Panc1 (cell line): ENCODE results near the gene MT1H. TPM values are rescaled to one million over a fixed set of nuclear protein-coding genes. Genes with fewer than 3 reads are reported as not detected.
"Not testable (repeated sequence)": the region's sequence is repeated elsewhere in the genome, so short reads cannot be mapped to it uniquely, and the experiment has no call there.

ENCODE experiments used
- ATAC-seq: fragments of 200-7000 bp; cut with Tn5 transposase; 2 replicates; pipeline ENCODE4 v1.9.1; 2020; ENCODE audit warnings: mild to moderate bottlenecking, moderate library complexity
- BruUV-seq: library from RNA; stranded (reverse); fragments of 400-500 nt; replicated peaks from 2 replicates; lab custom pipeline; 2021; lab: Mats Ljungman, UMichigan
- CTCF ChIA-PET: fragments of 300-600 bp; sonication (Branson Sonifier 250); formaldehyde crosslinking; loops from one replicate; lab custom pipeline; 2022; ENCODE audit warnings: antibody characterized with exemption; lab: Charles Lee
- POLR2A ChIA-PET: fragments of 300-600 bp; sonication (Branson Sonifier 250); formaldehyde crosslinking; loops from one replicate; lab custom pipeline; 2022; ENCODE audit warnings: antibody characterized with exemption; lab: Charles Lee
- DNase-seq: peaks from one replicate; pipeline ENCODE4 v3.0.0-alpha.2; 2010; ENCODE audit warnings: low read depth, low spot score
- H3K27ac ChIP-seq: 2 replicates; pipeline ENCODE4 v1.5.1; 2011; ENCODE audit warnings: mild to moderate bottlenecking, low read length, inconsistent platforms
- H3K27me3 ChIP-seq: fragments of 200-500 bp; sonication (Bioruptor generic); 2 replicates; pipeline ENCODE4 v1.6.0; 2014; ENCODE audit warnings: low read length, inconsistent platforms; ENCODE audit not compliant: control insufficient read depth, insufficient read depth
- H3K36me3 ChIP-seq: fragments of 200-500 bp; sonication (Bioruptor generic); 2 replicates; pipeline ENCODE4 v1.5.1; 2014; ENCODE audit warnings: inconsistent platforms, mild to moderate bottlenecking, low read length, moderate library complexity; ENCODE audit not compliant: control insufficient read depth, insufficient read depth
- H3K4me1 ChIP-seq: 2 replicates; pipeline ENCODE4 v1.5.1; 2011; ENCODE audit warnings: inconsistent platforms, mild to moderate bottlenecking, low read length, moderate library complexity; ENCODE audit not compliant: control insufficient read depth, insufficient read depth
- H3K4me3 ChIP-seq, 2 experiments: 2 replicates each; pipeline ENCODE4 v1.5.1; 2011 to 2012; ENCODE audit warnings: low read depth in 2 of 2, low read length in 2 of 2, mild to moderate bottlenecking in 2 of 2, inconsistent platforms in 1 of 2, moderate library complexity in 1 of 2
- H3K9me3 ChIP-seq: fragments of 200-500 bp; sonication (Bioruptor generic); 2 replicates; pipeline ENCODE4 v1.5.1; 2014; ENCODE audit warnings: low read depth, mild to moderate bottlenecking, inconsistent platforms, low read length, moderate library complexity; ENCODE audit not compliant: control insufficient read depth, insufficient read depth
- CTCF ChIP-seq: fragments of 450-650 bp; IDR thresholded peaks from 2 replicates; pipeline ENCODE4 v1.5.1; 2017; ENCODE audit warnings: mild to moderate bottlenecking
- POLR2AphosphoS5 ChIP-seq: IDR thresholded peaks from 2 replicates; pipeline ENCODE4 v1.6.1; 2012; ENCODE audit warnings: mild to moderate bottlenecking, low read depth, low read length, moderate library complexity
- REST ChIP-seq, 2 experiments: IDR thresholded peaks; 2 replicates each; pipeline ENCODE4 v1.6.1; 2011 to 2012; ENCODE audit warnings: low read depth in 2 of 2, control low read depth in 1 of 2, low read length in 1 of 2, mild to moderate bottlenecking in 1 of 2, moderate library complexity in 1 of 2; ENCODE audit not compliant: insufficient read depth in 1 of 2
- SIN3A ChIP-seq: IDR thresholded peaks from 2 replicates; pipeline ENCODE4 v1.6.1; 2012; ENCODE audit warnings: low read depth, mild to moderate bottlenecking, low read length, moderate library complexity, borderline replicate concordance; ENCODE audit not compliant: insufficient read depth
- TCF7L2 ChIP-seq: IDR thresholded peaks from 2 replicates; pipeline ENCODE4 v1.6.1; 2011; ENCODE audit warnings: mild to moderate bottlenecking, low read depth, low read length, inconsistent platforms
- in situ Hi-C: cut with HindIII; loops from 2 replicates; pipeline ENCODE4 v1.10.0; 2016; ENCODE audit warnings: low sequenced_read_pairs, low pct_unique_long_range_greater_than_20kb
- intact Hi-C: fragments of 100-400 bp; cut with micrococcal nuclease; formaldehyde crosslinking; loops from one replicate; pipeline ENCODE4 v1.10.0; 2022; ENCODE audit not compliant: unreplicated experiment
- total RNA-seq: library from RNA; stranded (reverse); gene quantifications from one replicate; pipeline ENCODE4 v1.2.1, GENCODE V29; 2021; ENCODE audit not compliant: unreplicated experiment

The MT1H gene
- total RNA-seq, 1 experiment from 2014 or later: not detected

GRCh38 chr16:56664506-56664905 lies 5.1 kb upstream of the MT1H start:
- TF ChIP-seq SIN3A (no peak), CTCF (no peak)
- CTCF ChIA-PET: no interaction called here
- BruUV-seq: no TSS peak
- Histone ChIP-seq H3K9me3 (no peaks in the 10 kb centered on the region), H3K27ac (no peak overlapping the region), H3K36me3 (no peaks in the 10 kb centered on the region), H3K4me1 (no peaks in the 10 kb centered on the region), H3K4me3 (no peak overlapping the region), H3K27me3 (no peaks in the 10 kb centered on the region)
- POLR2A ChIA-PET: no interaction called here
- intact Hi-C loops: no loop called here
- no peak for DNase-seq
- ATAC-seq: no peak
- in situ Hi-C loops: no loop called here

DNA sequence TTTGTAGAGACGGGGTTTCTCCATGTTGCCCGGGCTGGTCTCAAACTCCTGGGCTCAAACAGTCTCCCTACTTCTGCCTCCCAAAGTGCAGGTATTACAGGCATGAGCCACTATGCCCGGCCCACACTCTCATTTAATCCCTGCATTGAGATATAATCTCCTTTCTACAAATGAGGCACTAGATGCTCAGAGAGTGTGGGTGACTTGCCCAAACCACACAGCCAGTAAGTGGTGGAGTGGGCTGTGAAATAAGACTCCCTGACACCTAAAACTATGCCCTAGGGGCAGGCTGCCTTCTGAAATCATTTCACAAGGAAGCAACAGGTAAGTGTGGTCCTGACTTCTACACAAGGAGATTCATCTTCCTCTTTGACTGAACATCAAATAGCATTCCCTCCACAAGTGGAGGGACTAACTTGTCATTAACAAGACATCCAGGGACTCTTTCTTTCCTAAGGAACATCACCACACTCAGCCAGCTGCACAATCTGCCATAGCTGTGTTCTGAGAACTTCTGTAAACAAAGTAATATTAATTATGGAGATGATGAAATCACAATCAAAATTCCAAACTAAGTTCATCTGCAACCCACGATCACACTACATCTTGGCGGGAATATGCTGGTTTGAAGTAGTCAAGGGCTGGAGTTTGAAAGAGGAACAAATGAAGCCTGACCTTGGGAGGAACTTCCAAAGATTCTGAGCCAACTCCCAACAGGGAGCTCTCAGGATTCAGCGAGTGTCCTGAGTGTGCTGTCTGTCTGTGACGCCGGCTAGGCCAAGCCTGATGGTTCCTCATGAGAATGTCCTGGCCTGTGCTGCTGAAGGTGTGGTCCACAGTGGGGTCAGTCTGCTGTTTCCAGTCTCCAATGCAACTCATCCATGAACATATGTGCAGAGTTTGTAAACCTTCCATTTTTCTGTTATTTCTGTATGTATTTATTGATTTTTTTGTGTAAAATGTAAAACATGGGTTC lies 4.0 kb upstream of the MT1H start:
- CTCF ChIA-PET: not testable (repeated sequence)

DNA sequence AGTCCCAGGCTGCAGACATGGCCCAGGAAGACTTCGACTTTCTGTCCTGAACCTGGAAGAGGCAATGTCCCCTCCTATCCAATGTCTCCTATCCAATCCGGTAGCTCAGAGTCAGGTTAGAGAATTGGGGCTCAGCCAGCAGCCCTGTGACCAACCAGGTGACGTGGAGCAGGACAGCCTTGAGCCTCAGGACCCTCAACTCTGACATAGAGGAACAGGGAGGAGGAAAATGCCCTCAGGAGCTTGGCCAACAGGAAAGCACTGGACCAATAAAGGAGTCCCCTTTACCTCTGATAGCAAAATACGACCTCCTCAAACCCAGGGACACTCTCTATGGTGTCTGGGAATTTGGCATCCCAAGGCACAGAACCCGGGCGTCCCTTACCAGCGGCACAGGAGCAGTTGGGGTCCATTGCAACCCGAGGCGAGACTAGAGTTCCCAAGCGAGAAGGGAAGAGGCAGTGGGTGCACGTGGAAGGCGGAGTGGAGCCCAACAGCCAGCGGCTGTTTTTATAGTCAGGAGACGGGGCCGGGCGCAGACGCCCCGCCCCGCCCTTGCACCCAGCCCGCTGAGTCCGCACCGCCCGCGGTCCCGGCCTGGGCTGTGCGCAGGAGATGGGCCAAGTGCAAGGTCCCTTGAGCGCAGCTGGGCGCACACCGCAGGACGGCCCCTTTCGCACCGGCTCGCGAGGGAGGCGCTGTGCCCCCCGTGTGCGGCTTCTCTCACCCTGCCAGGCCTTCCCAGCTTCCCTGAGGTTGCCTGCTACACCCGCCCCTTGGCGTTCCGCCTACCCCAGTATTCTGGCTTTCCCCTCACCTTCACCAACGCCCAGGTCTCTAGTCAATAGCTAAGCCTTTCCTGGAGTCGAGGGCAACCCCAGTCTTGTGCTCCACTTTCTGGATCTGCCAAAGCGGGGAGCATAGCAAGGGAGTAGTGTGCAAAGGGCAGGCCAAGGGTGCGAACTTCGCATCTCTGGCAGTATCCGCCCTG lies 1.7 kb upstream of the MT1H start, which contains the start of gene MT1G:
Gene MT1G, minus strand, starts transcription at position 485 of the 991 bp plus-strand sequence. Its CDS starts 72 bp downstream, at position 413.
- ChIA-PET POLR2A (interaction anchor here (0.6 kb wide), 1 partner anchor 41 kb away, joined by 3 read pairs; no protein-coding TSS in a partner anchor), CTCF (no interaction called here)
- H3K36me3 ChIP-seq: no peaks in the 10 kb centered on the region
- DNase-seq (no peak), ATAC-seq (no peak)
- H3K4me1 ChIP-seq: no peaks in the 10 kb centered on the region
- no peak within 1 kb of the TSS for H3K27ac ChIP-seq
- H3K9me3 ChIP-seq: no peaks in the 10 kb centered on the region
- TF ChIP-seq TCF7L2 (no peak), REST (IDR thresholded peaks at IDR 0.05; ENCODE audit: insufficient read depth in 1 of 2, low read depth in 2 of 2, low read length in 1 of 2) (no peak), POLR2AphosphoS5 (no peak), CTCF (no peak), SIN3A (no peak)
- in situ Hi-C loops (no loop called here), intact Hi-C loops (no loop called here)
- no peak within 1 kb of the TSS for H3K4me3 ChIP-seq
- BruUV-seq: no TSS peak
- no peaks in the 10 kb centered on the region for H3K27me3 ChIP-seq

More for the DNA sequence above, 4.0 kb upstream of the MT1H start:
- BruUV-seq, H3K27ac ChIP-seq, H3K27me3 ChIP-seq, H3K4me3 ChIP-seq, H3K4me1 ChIP-seq, H3K9me3 ChIP-seq, POLR2A ChIA-PET, in situ Hi-C loops, H3K36me3 ChIP-seq, ATAC-seq, intact Hi-C loops, DNase-seq: not testable (repeated sequence)
